ENCODE measurements around the gene PEAR1. TPM values are rescaled to one million over a fixed set of nuclear protein-coding genes. Genes with fewer than 3 reads are reported as not detected.

Gene PEAR1
- total RNA-seq, 1 experiment from 2014 or later = not detected

DNA sequence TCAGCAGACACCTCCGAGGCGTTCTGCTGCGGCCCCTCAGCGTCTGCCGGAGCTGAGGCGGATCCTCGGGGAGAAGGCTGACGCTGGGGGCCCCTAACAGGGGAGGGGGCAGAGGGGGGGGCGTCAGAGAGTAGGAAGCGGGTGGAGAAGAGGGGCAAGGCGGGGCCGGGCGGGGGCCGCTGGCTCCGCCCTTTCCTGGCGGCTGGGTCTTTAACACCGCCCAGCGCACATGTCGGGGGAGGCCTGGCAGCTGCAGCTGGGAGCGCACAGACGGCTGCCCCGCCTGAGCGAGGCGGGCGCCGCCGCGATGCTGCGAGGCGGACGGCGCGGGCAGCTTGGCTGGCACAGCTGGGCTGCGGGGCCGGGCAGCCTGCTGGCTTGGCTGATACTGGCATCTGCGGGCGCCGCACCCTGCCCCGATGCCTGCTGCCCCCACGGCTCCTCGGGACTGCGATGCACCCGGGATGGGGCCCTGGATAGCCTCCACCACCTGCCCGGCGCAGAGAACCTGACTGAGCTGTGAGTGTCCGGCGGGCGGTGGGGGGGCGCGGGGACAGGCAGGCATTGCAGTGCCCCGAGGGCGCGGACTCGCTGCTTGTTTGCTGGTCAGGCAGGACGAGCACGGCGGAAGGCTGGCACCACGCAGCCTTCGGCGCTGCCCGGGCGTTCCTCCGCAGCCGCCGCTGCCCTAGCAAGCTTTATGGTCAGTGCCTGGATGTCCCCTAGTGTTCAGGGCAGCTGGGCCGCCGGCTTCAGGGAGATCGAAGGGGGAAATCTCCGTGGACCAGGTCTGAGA, 32.7 kb upstream of the PEAR1 start, which contains the start of gene NTRK1:
Gene NTRK1, plus strand, starts transcription at position 238 of the 796 bp plus-strand sequence. Its CDS starts 70 bp downstream, at position 308.
- DNase-seq (ENCODE audit: low read depth) = peak; percentile 19

DNA sequence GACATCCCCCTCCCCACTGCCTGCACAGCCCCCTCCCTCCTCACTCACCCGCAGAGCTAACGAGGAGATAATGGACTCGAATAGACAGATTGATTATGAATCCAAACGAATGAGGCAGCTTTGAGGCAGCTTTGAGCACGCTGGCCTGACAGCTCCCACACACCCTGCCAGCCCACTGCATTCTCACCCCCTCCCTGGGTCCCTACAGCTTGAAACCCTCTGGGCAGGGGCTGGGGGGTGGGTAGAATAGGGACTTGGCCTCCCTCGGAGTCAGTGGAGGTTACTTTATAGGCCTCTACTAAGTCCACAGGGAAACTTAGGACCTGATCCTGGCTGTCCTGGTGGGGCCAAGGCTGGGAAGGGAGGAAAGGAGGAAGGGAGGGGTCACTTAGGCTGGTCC, 30.9 kb upstream of the PEAR1 start:
- no peak for DNase-seq (ENCODE audit: low read depth)

DNA sequence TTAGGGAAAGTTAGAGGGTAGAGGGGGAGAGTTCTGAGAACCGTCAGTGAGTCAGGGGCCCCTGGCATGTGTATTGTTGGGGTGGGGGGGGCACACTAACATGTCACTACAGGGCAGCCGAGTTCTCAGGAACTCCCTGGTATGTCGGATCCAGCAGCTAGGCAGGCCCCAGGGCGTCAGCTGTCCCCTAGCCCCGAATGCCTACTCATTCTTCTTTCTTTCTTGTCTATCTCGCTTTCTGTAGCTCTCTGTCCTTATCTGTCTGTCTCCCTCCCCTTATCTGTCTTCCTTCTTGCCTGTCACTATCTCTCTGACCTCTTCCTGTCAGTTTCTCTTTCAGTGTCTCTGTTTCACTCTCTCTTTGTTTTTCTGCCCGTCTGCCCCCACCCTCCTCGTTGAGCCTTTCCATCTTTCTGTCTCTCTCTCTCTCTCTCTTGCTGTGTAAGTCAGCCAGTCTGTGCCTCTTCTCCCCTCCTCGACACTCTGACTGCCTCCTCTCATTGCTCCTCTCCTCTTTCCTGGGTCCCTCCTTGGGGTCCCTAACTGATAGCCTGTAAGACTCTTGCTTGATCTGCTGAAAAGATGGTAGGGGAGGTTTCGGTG, 30.4 kb upstream of the PEAR1 start:
- DNase-seq (ENCODE audit: low read depth) = no peak

DNA sequence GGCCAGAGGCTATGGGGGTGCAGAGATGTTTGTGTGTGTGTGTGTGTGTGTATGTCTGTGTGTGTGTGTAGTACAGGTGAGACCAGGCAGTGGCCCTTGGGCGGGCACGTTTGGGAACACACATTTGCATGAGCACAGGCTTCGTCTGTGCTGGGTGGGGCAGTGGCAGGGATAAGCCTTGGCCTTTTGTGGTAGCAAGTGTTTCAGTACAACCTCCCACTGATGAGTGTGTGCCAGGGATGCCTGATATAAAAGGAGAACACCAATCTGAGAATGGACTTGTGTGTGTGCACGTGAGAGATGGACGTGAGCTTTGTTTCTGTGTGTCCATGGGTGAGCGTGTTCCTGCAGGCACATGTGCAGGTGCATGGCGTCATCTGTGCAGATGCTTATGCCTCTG, 29.9 kb upstream of the PEAR1 start:
- DNase-seq (ENCODE audit: low read depth) = no peak

DNA sequence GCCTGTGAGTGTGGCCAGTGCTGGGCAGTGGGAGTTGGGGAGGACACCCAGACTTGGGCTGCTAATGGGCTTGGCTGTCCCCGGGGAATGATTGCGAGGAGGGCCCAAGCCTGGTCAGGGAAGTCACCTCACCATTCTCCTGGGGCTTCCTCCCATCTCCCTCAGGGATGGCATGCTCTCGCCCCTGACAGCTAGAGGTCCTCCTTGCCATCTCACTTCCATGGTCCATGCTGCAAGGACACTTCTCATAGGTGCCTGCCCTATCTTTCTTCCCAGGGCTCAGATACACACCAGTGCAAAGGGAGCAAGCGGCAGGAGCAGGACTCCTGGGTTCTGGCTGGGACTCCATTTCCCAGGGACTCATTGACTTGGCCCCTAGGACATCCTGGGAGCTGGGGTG, 28.7 kb upstream of the PEAR1 start:
- DNase-seq (ENCODE audit: low read depth) = no peak

DNA sequence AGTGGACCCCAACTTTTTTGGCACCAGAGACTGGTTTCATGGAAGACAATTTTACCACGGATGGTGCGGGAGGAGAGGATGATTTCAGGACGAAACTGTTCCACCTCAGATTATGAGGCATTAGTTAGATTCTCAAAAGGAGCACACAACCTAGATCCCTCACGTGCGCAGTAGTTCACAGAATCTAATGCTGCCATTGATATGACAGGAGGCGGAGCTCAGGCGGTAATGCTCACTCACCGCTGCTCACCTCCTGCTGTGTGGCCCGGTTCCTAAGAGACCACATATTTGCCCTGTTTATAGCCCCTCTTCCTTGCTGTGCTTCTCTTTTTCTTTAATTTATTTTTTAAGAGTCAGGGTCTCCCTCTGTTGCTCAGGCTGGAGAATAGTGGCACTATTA, 28.3 kb upstream of the PEAR1 start:
- no peak for DNase-seq (ENCODE audit: low read depth)

DNA sequence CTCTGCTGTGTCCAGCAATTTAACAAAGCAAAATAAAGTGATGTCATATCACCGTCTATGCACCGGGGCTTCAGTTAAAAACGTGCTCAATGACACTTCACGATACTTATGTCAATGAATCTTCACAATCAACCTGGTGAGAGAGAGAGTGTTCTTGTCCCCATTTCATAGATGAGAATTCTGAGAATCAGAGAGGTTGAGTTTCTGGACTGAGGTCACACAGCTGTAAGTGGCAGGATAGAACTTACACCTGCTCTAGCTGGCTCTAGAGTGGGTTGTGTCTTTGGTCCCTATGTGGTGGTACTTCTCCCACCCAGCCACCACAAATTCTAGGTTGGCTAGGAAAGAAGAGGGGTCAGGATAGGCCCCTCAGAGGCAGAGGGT, 27.7 kb upstream of the PEAR1 start:
- no peak for DNase-seq (ENCODE audit: low read depth)

DNA sequence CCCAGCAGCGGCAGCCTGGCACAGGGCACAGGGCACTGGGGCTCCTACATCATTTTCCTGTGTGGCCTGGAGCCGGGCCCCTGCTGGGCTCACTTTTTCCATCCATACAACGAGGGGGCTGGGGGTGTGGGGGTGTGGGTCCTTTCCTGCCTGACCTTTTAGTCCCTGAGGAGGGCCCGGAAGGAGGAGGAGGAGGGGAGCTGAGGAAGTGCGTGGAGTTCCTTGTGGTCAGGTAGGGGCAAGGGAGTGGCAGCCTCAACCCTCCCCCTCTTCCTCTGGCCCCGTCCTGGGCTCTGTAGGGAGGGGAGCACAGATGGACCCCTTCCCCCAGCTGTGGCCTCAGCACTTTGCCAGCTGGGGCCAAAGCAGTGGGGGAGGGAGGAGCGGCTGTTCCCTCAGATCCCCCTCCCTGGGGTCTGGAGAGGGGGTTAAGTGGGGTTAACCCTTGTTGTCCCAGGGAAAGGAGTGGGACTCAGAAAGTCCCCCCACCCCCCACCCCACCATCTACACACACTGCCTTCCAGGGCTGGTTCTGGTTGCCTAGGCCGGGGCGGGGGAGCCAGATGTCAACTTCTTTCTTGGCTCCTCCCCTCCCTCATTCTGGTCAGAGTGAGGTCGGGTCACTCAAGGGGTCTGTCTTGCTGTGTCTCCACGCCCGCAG, 27.1 kb upstream of the PEAR1 start:
- no peak for DNase-seq (ENCODE audit: low read depth)

DNA sequence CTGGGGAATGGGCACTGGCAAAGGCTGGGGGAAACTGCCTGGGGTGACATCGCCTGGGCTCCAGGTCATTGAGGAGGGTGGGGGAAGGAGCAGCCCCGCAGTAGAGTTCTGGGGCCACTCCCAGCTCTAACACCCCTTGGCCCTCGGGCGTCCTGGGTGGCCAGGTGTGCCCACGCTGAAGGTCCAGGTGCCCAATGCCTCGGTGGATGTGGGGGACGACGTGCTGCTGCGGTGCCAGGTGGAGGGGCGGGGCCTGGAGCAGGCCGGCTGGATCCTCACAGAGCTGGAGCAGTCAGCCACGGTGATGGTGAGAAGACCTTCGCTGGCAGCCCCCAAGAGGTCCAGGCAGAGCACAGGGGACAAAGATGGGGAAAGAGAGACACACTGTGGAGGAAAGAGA, 25.2 kb upstream of the PEAR1 start:
- DNase-seq (ENCODE audit: low read depth) = no peak

DNA sequence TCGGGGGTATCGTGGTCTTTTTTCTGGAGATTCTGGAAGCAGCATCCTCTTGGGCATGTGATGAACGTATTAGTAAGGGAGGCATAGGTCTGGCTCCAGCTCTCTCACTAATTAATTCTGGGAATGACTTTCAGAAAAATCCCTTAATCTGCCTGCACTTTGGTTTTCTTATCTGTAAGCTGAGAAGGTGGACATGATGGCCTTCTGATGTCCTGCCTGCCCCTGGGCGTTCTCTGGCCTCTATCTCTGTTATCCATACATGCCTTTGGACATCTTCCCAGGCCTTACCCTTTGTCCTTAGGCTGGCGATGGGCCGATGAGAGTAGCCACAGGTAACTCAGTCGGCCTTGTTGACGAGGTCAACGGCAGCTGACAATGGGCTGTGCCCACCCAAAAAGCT, 24.1 kb upstream of the PEAR1 start:
- DNase-seq (ENCODE audit: low read depth) = no peak

DNA sequence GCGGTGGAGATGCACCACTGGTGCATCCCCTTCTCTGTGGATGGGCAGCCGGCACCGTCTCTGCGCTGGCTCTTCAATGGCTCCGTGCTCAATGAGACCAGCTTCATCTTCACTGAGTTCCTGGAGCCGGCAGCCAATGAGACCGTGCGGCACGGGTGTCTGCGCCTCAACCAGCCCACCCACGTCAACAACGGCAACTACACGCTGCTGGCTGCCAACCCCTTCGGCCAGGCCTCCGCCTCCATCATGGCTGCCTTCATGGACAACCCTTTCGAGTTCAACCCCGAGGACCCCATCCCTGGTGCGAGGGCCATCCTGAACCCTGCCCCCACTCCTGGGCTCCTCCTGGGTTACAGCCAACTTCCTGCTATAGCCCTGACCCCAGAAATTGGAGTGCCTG, 19.9 kb upstream of the PEAR1 start:
- no peak for DNase-seq (ENCODE audit: low read depth)

DNA sequence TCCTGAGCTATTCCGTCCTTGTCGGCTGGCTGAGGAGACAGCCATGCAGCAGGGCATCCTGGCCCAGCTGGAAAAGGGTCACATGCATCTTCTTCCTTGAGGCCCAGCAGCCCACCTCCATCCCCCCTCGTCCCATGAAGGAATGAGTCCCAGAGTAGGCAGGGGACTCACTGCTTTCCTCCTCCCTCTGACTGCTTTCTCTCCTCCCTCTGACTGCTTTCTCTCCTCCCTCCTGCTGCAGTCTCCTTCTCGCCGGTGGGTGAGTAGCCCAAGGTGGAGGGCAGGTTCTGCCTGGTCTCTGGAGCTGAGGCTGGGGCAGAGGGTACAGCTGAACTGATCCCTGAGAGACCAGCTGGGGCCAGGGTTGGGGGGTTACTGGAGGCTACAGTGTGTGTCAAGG, 19.4 kb upstream of the PEAR1 start:
- DNase-seq (ENCODE audit: low read depth) = no peak

DNA sequence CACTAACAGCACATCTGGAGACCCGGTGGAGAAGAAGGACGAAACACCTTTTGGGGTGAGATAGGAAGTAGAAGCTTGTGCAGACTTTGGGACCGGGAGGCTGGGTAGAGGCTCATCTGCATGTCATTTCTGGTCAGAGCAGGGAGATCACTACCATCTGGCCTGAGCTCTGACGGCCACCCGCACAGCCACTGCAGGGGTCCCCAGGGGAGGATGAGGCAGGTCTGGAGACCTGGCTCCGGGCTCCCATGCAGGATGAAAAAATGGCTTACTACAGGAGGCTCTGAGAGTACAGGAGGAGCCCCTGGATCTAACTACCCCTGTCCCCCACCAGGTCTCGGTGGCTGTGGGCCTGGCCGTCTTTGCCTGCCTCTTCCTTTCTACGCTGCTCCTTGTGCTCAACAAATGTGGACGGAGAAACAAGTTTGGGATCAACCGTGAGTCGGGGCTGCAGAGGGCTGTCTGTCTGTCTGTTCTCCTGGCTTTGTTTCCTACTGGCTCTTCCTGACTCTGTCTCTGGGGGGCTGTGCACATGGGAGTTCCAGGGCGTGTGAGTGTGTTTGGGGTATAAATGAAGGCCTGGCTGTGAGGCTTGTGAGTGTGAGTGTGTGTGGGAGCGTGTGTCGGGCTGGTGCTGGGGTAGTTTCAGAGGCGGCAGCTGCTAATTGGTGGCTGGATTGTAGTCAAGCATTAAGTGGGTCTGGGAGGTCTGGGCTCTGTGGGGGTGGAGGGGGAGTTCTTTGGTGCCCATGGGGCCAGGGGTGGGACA, 18.8 kb upstream of the PEAR1 start:
- no peak for DNase-seq (ENCODE audit: low read depth)

DNA sequence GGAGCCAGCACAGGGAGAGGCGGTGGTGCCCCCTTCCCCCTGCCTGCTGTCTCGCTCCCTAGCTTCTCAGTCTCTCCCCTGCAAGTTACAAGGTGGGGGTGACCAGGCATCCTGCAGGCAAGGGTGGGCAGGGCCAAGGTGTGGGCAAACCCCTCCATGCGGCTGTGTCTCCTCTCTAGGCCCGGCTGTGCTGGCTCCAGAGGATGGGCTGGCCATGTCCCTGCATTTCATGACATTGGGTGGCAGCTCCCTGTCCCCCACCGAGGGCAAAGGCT, 18.2 kb upstream of the PEAR1 start:
- DNase-seq (ENCODE audit: low read depth) = no peak

DNA sequence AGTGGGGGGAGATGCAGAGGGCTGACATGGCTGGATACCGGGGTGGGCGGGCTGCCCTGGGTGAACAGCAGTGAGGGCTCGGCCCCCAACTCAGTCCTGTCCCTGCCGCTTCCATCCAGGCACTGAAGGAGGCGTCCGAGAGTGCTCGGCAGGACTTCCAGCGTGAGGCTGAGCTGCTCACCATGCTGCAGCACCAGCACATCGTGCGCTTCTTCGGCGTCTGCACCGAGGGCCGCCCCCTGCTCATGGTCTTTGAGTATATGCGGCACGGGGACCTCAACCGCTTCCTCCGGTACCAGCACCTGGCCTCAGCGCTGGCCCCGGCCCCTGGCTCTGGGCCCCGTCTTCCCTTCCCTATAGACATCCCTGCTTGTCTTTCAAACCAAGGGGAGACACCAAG, 17.2 kb upstream of the PEAR1 start:
- no peak for DNase-seq (ENCODE audit: low read depth)

DNA sequence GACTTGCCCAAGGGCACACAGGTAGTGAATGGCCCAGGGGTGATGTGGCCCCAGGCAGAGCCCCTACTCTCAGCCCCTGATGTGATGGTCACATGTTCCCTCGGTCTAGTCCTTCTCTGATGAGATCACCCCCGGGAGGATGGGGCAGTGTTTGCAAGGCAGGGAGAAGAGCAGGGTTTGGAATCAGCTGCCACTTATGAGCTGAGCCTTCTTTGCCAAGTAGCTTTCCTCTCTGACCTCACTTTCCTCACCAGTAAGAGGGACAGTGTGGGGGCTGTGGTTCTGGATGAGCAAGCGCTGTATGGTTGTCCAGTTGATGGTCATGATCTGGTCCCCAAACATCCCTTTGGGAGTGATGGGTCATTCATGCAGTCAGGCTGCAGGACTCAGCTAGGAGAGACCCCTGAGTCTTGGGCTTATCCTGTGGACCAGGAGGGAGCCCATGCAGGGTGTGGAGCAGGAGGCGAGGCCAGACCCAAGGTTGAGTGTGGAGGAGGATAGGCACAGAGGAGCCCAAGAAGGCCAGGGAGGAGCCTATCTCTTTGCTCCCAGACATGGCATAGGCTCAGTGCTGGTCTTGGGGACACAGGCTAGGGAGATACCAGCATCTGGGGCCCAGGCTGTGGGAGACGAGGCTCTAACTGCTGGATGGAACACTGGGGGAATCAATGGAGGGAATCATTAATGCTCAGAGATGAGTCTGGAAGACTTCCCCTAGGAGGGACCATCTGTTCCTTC, 15.9 kb upstream of the PEAR1 start:
- DNase-seq (ENCODE audit: low read depth) = no peak

DNA sequence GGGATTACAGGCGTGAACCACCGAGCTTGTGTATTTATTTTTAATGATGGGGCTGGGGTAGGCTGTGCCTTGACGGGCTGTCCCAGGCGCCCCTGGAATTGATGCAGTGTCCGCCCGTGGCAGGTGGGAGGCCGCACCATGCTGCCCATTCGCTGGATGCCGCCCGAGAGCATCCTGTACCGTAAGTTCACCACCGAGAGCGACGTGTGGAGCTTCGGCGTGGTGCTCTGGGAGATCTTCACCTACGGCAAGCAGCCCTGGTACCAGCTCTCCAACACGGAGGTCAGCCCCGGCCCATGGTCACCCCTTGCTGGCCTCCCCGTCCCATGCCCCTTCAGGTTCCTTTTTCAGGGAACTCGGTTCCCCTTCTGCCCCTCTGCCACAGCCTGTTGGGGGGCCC, 13.6 kb upstream of the PEAR1 start:
- DNase-seq (ENCODE audit: low read depth) = no peak

DNA sequence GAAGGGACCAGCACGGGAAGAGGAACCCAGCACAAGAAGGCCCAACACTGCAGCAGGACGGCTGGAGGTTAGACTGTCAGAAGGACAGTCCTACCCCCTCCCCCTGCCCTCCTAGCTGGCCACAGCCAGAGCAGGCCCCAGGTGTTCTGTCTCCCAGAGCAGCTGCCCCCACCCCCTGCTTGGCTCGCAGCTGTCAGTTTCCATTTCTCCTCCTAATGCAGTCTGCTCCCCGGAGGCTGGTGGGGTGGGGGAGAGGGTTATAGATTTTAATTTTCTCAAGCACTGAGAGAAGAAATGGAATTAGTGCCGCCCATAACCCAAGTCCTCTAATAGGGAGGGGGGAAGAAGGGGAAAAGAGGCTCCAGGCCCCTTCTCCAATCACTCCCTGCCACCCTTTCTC, 13.0 kb upstream of the PEAR1 start:
- DNase-seq (ENCODE audit: low read depth) = no peak

DNA sequence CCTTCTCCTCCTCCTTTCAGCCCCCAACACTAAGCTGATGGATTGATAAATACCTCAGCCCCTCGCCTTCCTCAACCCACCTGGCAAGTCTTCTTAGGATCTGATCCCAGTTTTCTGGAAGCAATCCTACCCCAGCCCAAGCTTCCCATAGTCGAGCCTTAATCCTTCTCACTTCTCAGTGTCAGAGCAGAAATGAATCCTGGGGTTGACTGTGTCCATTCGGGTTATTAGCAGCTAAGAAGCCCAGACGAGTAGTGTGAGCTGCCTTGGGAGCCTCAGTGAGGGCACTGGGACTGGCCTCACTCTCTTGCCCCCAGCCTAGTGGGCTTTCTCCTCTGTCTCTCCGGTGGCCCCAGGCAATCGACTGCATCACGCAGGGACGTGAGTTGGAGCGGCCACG, 12.4 kb upstream of the PEAR1 start:
- DNase-seq (ENCODE audit: low read depth) = no peak

DNA sequence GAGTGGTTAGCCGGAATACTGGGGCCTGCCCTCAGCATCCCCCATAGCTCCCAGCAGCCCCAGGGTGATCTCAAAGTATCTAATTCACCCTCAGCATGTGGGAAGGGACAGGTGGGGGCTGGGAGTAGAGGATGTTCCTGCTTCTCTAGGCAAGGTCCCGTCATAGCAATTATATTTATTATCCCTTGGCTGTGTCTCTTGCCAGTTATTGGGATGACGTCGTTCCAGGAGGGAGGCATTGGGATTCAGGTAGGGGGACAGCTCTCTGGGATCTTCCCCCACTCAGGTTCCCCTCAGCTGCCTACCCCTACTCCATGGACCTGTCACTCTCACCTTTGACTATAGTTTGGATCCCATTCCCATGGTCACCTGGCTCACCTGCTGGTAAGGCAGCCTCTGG, 11.9 kb upstream of the PEAR1 start:
- DNase-seq (ENCODE audit: low read depth) = no peak

DNA sequence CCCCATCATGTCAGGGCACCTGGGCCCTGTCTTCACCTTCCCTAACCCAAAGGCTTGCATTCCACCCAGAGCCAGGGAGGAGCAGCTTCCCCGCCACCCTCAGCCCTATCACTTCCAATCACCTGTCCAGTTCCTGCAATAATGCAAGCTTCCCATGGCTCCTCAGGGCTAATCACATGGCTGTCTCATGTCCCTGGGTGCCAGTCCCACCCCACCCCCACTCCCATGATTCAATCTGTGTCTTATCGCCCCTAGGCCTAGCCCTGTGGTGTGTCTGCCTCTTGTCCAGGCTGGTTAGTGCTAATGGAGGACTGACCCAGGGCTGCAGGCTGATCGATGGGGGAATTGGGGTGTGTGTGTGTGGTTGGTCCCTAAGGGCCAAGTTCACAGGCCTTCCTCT, 11.0 kb upstream of the PEAR1 start:
- no peak for DNase-seq (ENCODE audit: low read depth)

DNA sequence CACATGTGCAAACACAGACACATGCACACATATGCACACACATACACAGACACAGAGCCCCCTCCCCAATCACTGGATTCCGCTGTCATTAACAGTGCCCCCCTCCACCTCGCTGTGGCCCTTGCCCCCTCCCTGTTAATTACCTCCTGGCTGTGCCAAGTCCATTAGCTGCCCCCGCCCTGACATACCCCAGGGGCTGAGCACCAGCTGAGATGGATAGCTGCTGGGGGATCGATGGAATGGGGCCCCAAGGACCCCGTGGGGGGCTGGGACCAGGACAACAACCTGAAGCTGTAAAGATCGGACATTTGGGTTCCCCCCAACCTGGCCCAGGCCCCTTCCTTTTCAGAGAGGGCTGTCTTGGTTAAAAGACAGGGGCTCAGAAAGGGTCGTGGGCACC, 9.6 kb upstream of the PEAR1 start:
- no peak for DNase-seq (ENCODE audit: low read depth)

All from RPMI7951 (cell line).